ENCODE data around the gene SYT1. TPM values are rescaled to one million over a fixed set of nuclear protein-coding genes. Genes with fewer than 3 reads are reported as not detected.

SYT1 gene
- total and polyA plus RNA-seq, 10 donors: 0.56 to 7.3 (median 2.6) TPM

- Histone ChIP-seq H3K36me3 (no peaks in the 10 kb centered on the region), H3K27ac (no peak overlapping the region), H3K9me3 (no peaks in the 10 kb centered on the region), H3K27me3 (replicated peaks in 1 of 7) (no peaks in the 10 kb centered on the region), H3K4me1 (no peaks in the 10 kb centered on the region), H3K4me3 (no peak overlapping the region)
- whole genome bisulfite sequencing, 5 donors: 88 to 96% (median 93%) methylated on average over 3 of the region's 3 CpGs
- no peak for TF ChIP-seq POLR2A (IDR thresholded peaks at IDR 0.05)
- no peak for TF ChIP-seq CTCF (IDR thresholded peaks at IDR 0.05 in 8 of 11, conservative IDR thresholded peaks at IDR 0.05 in 3 of 11)
- no peak for TF ChIP-seq POLR2AphosphoS5 (IDR thresholded peaks at IDR 0.05)
- intact Hi-C loops (cut with DNase I; ENCODE audit: low total_unique reads): no loop called here
- DNase-seq: no peak
Measured at GRCh38 chr12:79400481-79400880, 535.9 kb downstream of the SYT1 start.

GRCh38 chr12:79402606-79403005, 538.0 kb downstream of the SYT1 start:
- H3K4me3 ChIP-seq: no peak overlapping the region
- H3K9me3 ChIP-seq: no peaks in the 10 kb centered on the region
- DNase-seq: no peak
- 40 to 60% (median 47%) methylated on average over 2 of the region's 2 CpGs for WGBS, 5 donors
- no peaks in the 10 kb centered on the region for H3K27me3 ChIP-seq (replicated peaks in 1 of 7)
- H3K27ac ChIP-seq: no peak overlapping the region
- TF ChIP-seq POLR2AphosphoS5 (IDR thresholded peaks at IDR 0.05) (no peak), POLR2A (IDR thresholded peaks at IDR 0.05) (no peak), CTCF (IDR thresholded peaks at IDR 0.05 in 8 of 11, conservative IDR thresholded peaks at IDR 0.05 in 3 of 11) (no peak)
- H3K36me3 ChIP-seq: no peaks in the 10 kb centered on the region
- H3K4me1 ChIP-seq: no peaks in the 10 kb centered on the region
- intact Hi-C loops (cut with DNase I; ENCODE audit: low total_unique reads): no loop called here

- peaks cover 0 to 3% (median 0%) of the 10 kb centered on the region in 6 donors for H3K4me1 ChIP-seq
- no peaks in the 10 kb centered on the region for H3K9me3 ChIP-seq
- H3K4me3 ChIP-seq: no peak overlapping the region
- intact Hi-C loops (cut with DNase I; ENCODE audit: low total_unique reads): no loop called here
- DNase-seq: no peak
- H3K27ac ChIP-seq: no peak overlapping the region
- H3K36me3 ChIP-seq: no peaks in the 10 kb centered on the region
- WGBS, 5 donors: 74 to 91% (median 83%) methylated on average over 1 of the region's 1 CpG
- TF ChIP-seq CTCF (IDR thresholded peaks at IDR 0.05 in 8 of 11, conservative IDR thresholded peaks at IDR 0.05 in 3 of 11) (no peak), POLR2A (IDR thresholded peaks at IDR 0.05) (no peak)
- H3K27me3 ChIP-seq (replicated peaks in 1 of 7): no peaks in the 10 kb centered on the region
Measured at GRCh38 chr12:79406993-79407392, 542.4 kb downstream of the SYT1 start.

- Histone ChIP-seq H3K4me3 (no peak overlapping the region), H3K4me1 (peaks cover 0 to 3% (median 0%) of the 10 kb centered on the region in 6 donors), H3K27ac (no peak overlapping the region), H3K27me3 (replicated peaks in 1 of 7) (no peaks in the 10 kb centered on the region), H3K36me3 (no peaks in the 10 kb centered on the region), H3K9me3 (no peaks in the 10 kb centered on the region)
- 59 to 65% (median 60%) methylated on average over 6 of the region's 6 CpGs for WGBS, 5 donors
- TF ChIP-seq POLR2A (IDR thresholded peaks at IDR 0.05) (no peak), CTCF (IDR thresholded peaks at IDR 0.05 in 8 of 11, conservative IDR thresholded peaks at IDR 0.05 in 3 of 11) (peak in 7 of 11 experiments; percentile 15 to 61 (median 30)), POLR2AphosphoS5 (IDR thresholded peaks at IDR 0.05) (no peak)
- intact Hi-C loops (cut with DNase I; ENCODE audit: low total_unique reads): no loop called here
- no peak for DNase-seq
Measured at GRCh38 chr12:79407671-79408622, 543.4 kb downstream of the SYT1 start.
